HCT116 (cell line): ENCODE data around the gene INS. TPM values are rescaled to one million over a fixed set of nuclear protein-coding genes. Genes with fewer than 3 reads are reported as not detected.

Experiments used
- ATAC-seq: fragments of 200-7000 bp; cut with Tn5 transposase; 2 replicates; pipeline ENCODE4 v1.9.1; 2020; ENCODE audit warnings: mild to moderate bottlenecking, moderate library complexity
- BruUV-seq: library from RNA; stranded (reverse); fragments of 400-500 nt; replicated peaks from 2 replicates; lab custom pipeline; 2021; lab: Mats Ljungman, UMichigan
- CTCF ChIA-PET: fragments of 300-600 bp; sonication (Branson Sonifier 250); formaldehyde crosslinking; loops from one replicate; lab custom pipeline; 2021; ENCODE audit warnings: antibody characterized with exemption; lab: Charles Lee
- POLR2A ChIA-PET: fragments of 300-600, 350-600 bp; sonication (Branson Sonifier 250); formaldehyde crosslinking; loops from one replicate; lab custom pipeline; 2021; ENCODE audit warnings: antibody characterized with exemption; lab: Charles Lee
- RAD21 ChIA-PET, 2 experiments: fragments of 300-600 bp; sonication (Branson Sonifier 250); formaldehyde crosslinking; loops; one replicate each; lab custom pipeline; 2023; ENCODE audit warnings: low total read pairs in 2 of 2; ENCODE audit not compliant: uncharacterized antibody in 2 of 2, unreplicated experiment in 2 of 2, low non-redundant PET in 1 of 2; lab: Charles Lee
- DNase-seq: peaks from one replicate; pipeline ENCODE4 v3.0.0-alpha.2; 2010; ENCODE audit warnings: low read depth, low spot score
- H2AFZ ChIP-seq: fragments of 200-600 bp; shearing (Covaris generic), sonication (generic); 2 replicates; pipeline ENCODE4 v1.6.1; 2017; ENCODE audit warnings: low read depth, mixed run types, mixed read lengths, antibody characterized with exemption, low read length; ENCODE audit not compliant: poor library complexity, severe bottlenecking
- H3K27ac ChIP-seq: 2 replicates; pipeline ENCODE4 v1.5.1; 2012; ENCODE audit warnings: low read depth, low read length
- H3K27me3 ChIP-seq: fragments of 200-600 bp; sonication (generic); 2 replicates; pipeline ENCODE4 v1.6.1; 2016; ENCODE audit warnings: mixed run types, low read length, mixed read lengths; ENCODE audit not compliant: insufficient read depth
- H3K36me3 ChIP-seq, 2 experiments: fragments of 200-500 bp in 1 of 2; fragments of 200-600 bp in 1 of 2; sonication (Bioruptor generic) in 1 of 2; sonication (generic) in 1 of 2; 2 replicates each; pipeline versions ENCODE4 v1.5.1 to v1.6.1; 2014 to 2016; ENCODE audit warnings: low read length in 2 of 2, inconsistent platforms in 1 of 2, mixed read lengths in 1 of 2, mixed run types in 1 of 2; ENCODE audit not compliant: insufficient read depth in 2 of 2, control insufficient read depth in 1 of 2
- H3K4me1 ChIP-seq, 2 experiments: fragments of 200-600 bp in 1 of 2; sonication (generic) in 1 of 2; 2 replicates each; pipeline versions ENCODE4 v1.5.1 to v1.6.1; 2012 to 2017; ENCODE audit warnings: low read length in 2 of 2, inconsistent platforms in 1 of 2, mild to moderate bottlenecking in 1 of 2, mixed read lengths in 1 of 2, mixed run types in 1 of 2, moderate library complexity in 1 of 2; ENCODE audit not compliant: insufficient read depth in 2 of 2, control insufficient read depth in 1 of 2
- H3K4me2 ChIP-seq: fragments of 200-600 bp; sonication (generic); 2 replicates; pipeline ENCODE4 v1.6.1; 2017; ENCODE audit warnings: mixed run types, low read length, mixed read lengths
- H3K4me3 ChIP-seq, 2 experiments: fragments of 200-600 bp in 1 of 2; sonication (generic) in 1 of 2; replicated peaks in 1 of 2; 2 replicates each; pipeline ENCODE4 v1.5.1; 2011 to 2016; ENCODE audit warnings: low read length in 2 of 2, control low read depth in 1 of 2, low read depth in 1 of 2, mild to moderate bottlenecking in 1 of 2, mixed read lengths in 1 of 2, mixed run types in 1 of 2
- H3K79me2 ChIP-seq: fragments of 200-600 bp; sonication (generic); 2 replicates; pipeline ENCODE4 v1.6.1; 2017; ENCODE audit warnings: mild to moderate bottlenecking, mixed run types, low read length, moderate library complexity, mixed read lengths; ENCODE audit not compliant: insufficient read depth
- H3K9ac ChIP-seq: fragments of 200-600 bp; sonication (generic); 2 replicates; pipeline ENCODE4 v1.6.1; 2016; ENCODE audit warnings: low read length, mixed read lengths
- H3K9me2 ChIP-seq: fragments of 200-600 bp; sonication (generic), shearing (Covaris generic); 2 replicates; pipeline ENCODE4 v1.6.1; 2017; ENCODE audit warnings: mixed run types, mild to moderate bottlenecking, moderate library complexity; ENCODE audit not compliant: insufficient read depth
- H3K9me3 ChIP-seq, 2 experiments: fragments of 200-500 bp in 1 of 2; fragments of 200-600 bp in 1 of 2; sonication (Bioruptor generic) in 1 of 2; sonication (generic) in 1 of 2; 2 replicates each; pipeline ENCODE4 v1.6.1; 2014 to 2017; ENCODE audit warnings: low read length in 2 of 2, mixed read lengths in 2 of 2, inconsistent platforms in 1 of 2, low read depth in 1 of 2, mild to moderate bottlenecking in 1 of 2, mixed run types in 1 of 2, moderate library complexity in 1 of 2; ENCODE audit not compliant: control insufficient read depth in 1 of 2, insufficient read depth in 1 of 2
- H4K20me1 ChIP-seq: fragments of 200-600 bp; sonication (generic), shearing (Covaris generic); 2 replicates; pipeline ENCODE4 v1.6.1; 2017; ENCODE audit warnings: mixed run types, mild to moderate bottlenecking, moderate library complexity; ENCODE audit not compliant: insufficient read depth
- CEBPB ChIP-seq: IDR thresholded peaks from 2 replicates; pipeline ENCODE4 v1.6.1; 2012; ENCODE audit warnings: low read depth
- EGR1 ChIP-seq: IDR thresholded peaks from 2 replicates; pipeline ENCODE4 v1.6.1; 2012; ENCODE audit warnings: low read depth
- EZH2phosphoT487 ChIP-seq: fragments of 200-600 bp; IDR thresholded peaks from 2 replicates; pipeline ENCODE4 v1.6.1; 2018; ENCODE audit warnings: antibody characterized with exemption, borderline replicate concordance
- FOSL1 ChIP-seq: IDR thresholded peaks from 2 replicates; pipeline ENCODE4 v1.6.1; 2012; ENCODE audit warnings: low read depth
- JUND ChIP-seq: IDR thresholded peaks from 2 replicates; pipeline ENCODE4 v1.6.1; 2012
- SIN3A ChIP-seq: IDR thresholded peaks from 2 replicates; pipeline ENCODE4 v1.6.1; 2012; ENCODE audit warnings: low read depth
- SP1 ChIP-seq: IDR thresholded peaks from 2 replicates; pipeline ENCODE4 v1.6.1; 2012; ENCODE audit warnings: low read depth
- ZNF274 ChIP-seq: fragments of 200-500 bp; sonication (Bioruptor generic); IDR thresholded peaks from 2 replicates; pipeline ENCODE4 v1.6.1; 2014; ENCODE audit warnings: mild to moderate bottlenecking, low read depth, low read length, inconsistent platforms
- intact Hi-C: fragments of 100-400 bp; cut with micrococcal nuclease; formaldehyde crosslinking; loops from 2 replicates; pipeline ENCODE4 v1.10.0; 2022
- total RNA-seq: library from RNA; stranded (reverse); gene quantifications from one replicate; pipeline ENCODE4 v1.2.1, GENCODE V29; 2021; ENCODE audit not compliant: unreplicated experiment
- TF ChIP-seq, protein P1 (sequence below), 3 experiments: fragments of 200-600 bp in 1 of 3; sonication (generic) in 1 of 3; IDR thresholded peaks in 2 of 3; conservative IDR thresholded peaks in 1 of 3; 2 replicates each; pipeline ENCODE4 v1.5.1; 2012 to 2017; ENCODE audit warnings: low read depth in 2 of 3, low read length in 2 of 3, antibody characterized with exemption in 1 of 3, borderline replicate concordance in 1 of 3, control low read depth in 1 of 3, mild to moderate bottlenecking in 1 of 3, mixed read lengths in 1 of 3, mixed run types in 1 of 3, moderate library complexity in 1 of 3; ENCODE audit not compliant: insufficient read depth in 1 of 3
- TF ChIP-seq, protein P2 (sequence below): IDR thresholded peaks from 2 replicates; pipeline ENCODE4 v1.6.1; 2011; ENCODE audit warnings: mild to moderate bottlenecking, low read length, moderate library complexity; ENCODE audit not compliant: insufficient replicate concordance; ENCODE audit errors: extremely low read depth

INS gene
- total RNA-seq, 1 experiment from 2014 or later, result 0.44 TPM

DNA sequence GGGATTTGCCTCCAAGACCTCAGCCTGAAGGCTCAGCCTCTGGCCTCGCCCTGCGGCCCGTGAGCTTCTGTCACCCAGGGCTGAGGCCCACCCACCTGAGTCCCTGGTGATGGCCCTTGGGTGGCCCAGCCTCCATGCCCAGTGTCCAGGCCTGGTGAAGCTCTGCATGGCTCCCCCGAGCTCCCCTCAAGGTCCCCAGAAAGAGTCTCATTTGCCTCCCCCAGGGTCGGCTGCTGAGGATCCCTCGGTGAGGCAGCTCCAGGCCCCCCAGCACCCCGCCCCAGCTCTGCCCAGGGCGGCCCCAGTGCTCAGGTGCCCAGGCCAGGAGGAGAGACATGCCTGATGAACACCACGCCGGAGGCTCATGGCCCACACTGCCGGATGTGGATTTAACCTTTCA lies 12.8 kb upstream of the INS start:
- DNase-seq, result no peak
- POLR2A ChIA-PET, result no interaction called here
- RAD21 ChIA-PET, result no interaction called here

DNA sequence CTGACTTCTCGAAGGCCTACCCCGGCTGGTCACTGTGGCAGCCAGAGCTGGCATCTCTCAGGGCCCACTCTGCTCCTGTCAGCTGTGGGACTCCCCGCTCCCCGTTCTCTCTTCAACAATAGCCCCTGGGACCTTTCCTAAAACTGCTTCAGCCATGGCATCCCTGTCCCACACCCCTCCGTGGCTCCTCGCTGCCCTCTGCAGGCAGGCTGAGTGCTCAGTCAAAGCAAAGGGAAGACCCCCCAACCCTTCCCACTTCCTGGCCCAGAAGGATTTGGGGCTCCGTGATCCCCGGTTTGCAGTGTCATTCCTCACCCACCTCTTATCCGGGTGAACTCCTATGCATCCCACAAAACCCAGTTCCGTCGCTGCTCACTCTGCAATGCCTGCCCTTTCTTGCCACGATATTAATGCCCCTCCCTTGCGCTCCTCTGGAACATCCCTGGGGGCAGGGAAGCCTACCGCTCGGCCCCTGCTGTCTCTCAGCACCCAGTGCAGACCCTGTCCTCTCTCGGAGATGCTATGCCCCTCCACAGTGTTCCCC lies 12.2 kb upstream of the INS start:
- Histone ChIP-seq H3K27ac (no peak overlapping the region), H3K79me2 (no peaks in the 10 kb centered on the region), H3K27me3 (no peaks in the 10 kb centered on the region), H3K4me3 (no peak overlapping the region), H3K9me2 (no peaks in the 10 kb centered on the region), H4K20me1 (no peaks in the 10 kb centered on the region), H3K36me3 (no peaks in the 10 kb centered on the region), H2AFZ (no peak overlapping the region), H3K9me3 (no peaks in the 10 kb centered on the region), H3K4me2 (no peak overlapping the region), H3K9ac (no peak overlapping the region), H3K4me1 (peaks cover 2 to 41% of the 10 kb centered on the region in 2 experiments; a peak in 3 of 4 replicates)
- BruUV-seq, result no TSS peak
- intact Hi-C loops, result no loop called here
- CTCF ChIA-PET, result no interaction called here
- TF ChIP-seq FOSL1, result no peak
- no peak for TF ChIP-seq CEBPB
- TF ChIP-seq ZNF274, result no peak
- TF ChIP-seq, protein P1, sequence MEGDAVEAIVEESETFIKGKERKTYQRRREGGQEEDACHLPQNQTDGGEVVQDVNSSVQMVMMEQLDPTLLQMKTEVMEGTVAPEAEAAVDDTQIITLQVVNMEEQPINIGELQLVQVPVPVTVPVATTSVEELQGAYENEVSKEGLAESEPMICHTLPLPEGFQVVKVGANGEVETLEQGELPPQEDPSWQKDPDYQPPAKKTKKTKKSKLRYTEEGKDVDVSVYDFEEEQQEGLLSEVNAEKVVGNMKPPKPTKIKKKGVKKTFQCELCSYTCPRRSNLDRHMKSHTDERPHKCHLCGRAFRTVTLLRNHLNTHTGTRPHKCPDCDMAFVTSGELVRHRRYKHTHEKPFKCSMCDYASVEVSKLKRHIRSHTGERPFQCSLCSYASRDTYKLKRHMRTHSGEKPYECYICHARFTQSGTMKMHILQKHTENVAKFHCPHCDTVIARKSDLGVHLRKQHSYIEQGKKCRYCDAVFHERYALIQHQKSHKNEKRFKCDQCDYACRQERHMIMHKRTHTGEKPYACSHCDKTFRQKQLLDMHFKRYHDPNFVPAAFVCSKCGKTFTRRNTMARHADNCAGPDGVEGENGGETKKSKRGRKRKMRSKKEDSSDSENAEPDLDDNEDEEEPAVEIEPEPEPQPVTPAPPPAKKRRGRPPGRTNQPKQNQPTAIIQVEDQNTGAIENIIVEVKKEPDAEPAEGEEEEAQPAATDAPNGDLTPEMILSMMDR (IDR thresholded peaks at IDR 0.05 in 2 of 3, conservative IDR thresholded peaks at IDR 0.05 in 1 of 3; ENCODE audit: borderline replicate concordance in 1 of 3, insufficient read depth in 1 of 3, low read depth in 2 of 3, low read length in 2 of 3), result peak in 2 of 3 experiments; percentile 68 to 84; a peak in 4 of 6 replicates
- TF ChIP-seq, protein P2, sequence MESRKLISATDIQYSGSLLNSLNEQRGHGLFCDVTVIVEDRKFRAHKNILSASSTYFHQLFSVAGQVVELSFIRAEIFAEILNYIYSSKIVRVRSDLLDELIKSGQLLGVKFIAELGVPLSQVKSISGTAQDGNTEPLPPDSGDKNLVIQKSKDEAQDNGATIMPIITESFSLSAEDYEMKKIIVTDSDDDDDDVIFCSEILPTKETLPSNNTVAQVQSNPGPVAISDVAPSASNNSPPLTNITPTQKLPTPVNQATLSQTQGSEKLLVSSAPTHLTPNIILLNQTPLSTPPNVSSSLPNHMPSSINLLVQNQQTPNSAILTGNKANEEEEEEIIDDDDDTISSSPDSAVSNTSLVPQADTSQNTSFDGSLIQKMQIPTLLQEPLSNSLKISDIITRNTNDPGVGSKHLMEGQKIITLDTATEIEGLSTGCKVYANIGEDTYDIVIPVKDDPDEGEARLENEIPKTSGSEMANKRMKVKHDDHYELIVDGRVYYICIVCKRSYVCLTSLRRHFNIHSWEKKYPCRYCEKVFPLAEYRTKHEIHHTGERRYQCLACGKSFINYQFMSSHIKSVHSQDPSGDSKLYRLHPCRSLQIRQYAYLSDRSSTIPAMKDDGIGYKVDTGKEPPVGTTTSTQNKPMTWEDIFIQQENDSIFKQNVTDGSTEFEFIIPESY, result no peak
- no peak for TF ChIP-seq EGR1
- POLR2A ChIA-PET, result no interaction called here
- DNase-seq (no peak), ATAC-seq (peak; percentile 78)
- RAD21 ChIA-PET, result no interaction called here

More for the DNA sequence above, 12.8 kb upstream of the INS start:
- ATAC-seq, result no peak
- intact Hi-C loops, result no loop called here
- peaks cover 5 to 41% of the 10 kb centered on the region in 2 experiments for H3K4me1 ChIP-seq
- H2AFZ ChIP-seq, result no peak overlapping the region
- BruUV-seq, result no TSS peak
- H3K27ac ChIP-seq, result no peak overlapping the region
- no peaks in the 10 kb centered on the region for H3K79me2 ChIP-seq
- H3K36me3 ChIP-seq, result no peaks in the 10 kb centered on the region
- H3K9ac ChIP-seq, result no peak overlapping the region
- no peaks in the 10 kb centered on the region for H4K20me1 ChIP-seq
- no peaks in the 10 kb centered on the region for H3K9me3 ChIP-seq
- no peak overlapping the region for H3K4me2 ChIP-seq
- no peaks in the 10 kb centered on the region for H3K27me3 ChIP-seq
- CTCF ChIA-PET, result no interaction called here
- TF ChIP-seq SP1 (no peak), SIN3A (no peak), FOSL1 (no peak), EZH2phosphoT487 (no peak), JUND (no peak), CEBPB (no peak)
- TF ChIP-seq, protein P1 (IDR thresholded peaks at IDR 0.05 in 2 of 3, conservative IDR thresholded peaks at IDR 0.05 in 1 of 3; ENCODE audit: borderline replicate concordance in 1 of 3, insufficient read depth in 1 of 3, low read depth in 2 of 3, low read length in 2 of 3), result 0 out of 6 replicates have a peak, but pooled peaks of 1 of the 3 experiments have one; percentile 1
- H3K4me3 ChIP-seq, result no peak overlapping the region
- no peaks in the 10 kb centered on the region for H3K9me2 ChIP-seq
